ENCODE results near the gene SELL. TPM values are rescaled to one million over a fixed set of nuclear protein-coding genes. Genes with fewer than 3 reads are reported as not detected.
A peak's percentile ranks its signal among the peaks of the same experiment; 100 is the strongest.
"Not testable (repeated sequence)": the region's sequence is repeated elsewhere in the genome, so short reads cannot be mapped to it uniquely, and the experiment has no call there.

Gene SELL
- total RNA-seq (2014; rRNA removed; shearing (Covaris generic)), result 0.27 TPM in 1 of 2 replicates, not detected in the other
- polyA plus RNA-seq (2015; cell fraction: cytosol; rRNA removed), result 0.03 and 0.06 TPM in 2 replicates
- 0.05 TPM in 2 replicates for polyA plus RNA-seq (2015; cell fraction: nucleus; rRNA removed)

DNA sequence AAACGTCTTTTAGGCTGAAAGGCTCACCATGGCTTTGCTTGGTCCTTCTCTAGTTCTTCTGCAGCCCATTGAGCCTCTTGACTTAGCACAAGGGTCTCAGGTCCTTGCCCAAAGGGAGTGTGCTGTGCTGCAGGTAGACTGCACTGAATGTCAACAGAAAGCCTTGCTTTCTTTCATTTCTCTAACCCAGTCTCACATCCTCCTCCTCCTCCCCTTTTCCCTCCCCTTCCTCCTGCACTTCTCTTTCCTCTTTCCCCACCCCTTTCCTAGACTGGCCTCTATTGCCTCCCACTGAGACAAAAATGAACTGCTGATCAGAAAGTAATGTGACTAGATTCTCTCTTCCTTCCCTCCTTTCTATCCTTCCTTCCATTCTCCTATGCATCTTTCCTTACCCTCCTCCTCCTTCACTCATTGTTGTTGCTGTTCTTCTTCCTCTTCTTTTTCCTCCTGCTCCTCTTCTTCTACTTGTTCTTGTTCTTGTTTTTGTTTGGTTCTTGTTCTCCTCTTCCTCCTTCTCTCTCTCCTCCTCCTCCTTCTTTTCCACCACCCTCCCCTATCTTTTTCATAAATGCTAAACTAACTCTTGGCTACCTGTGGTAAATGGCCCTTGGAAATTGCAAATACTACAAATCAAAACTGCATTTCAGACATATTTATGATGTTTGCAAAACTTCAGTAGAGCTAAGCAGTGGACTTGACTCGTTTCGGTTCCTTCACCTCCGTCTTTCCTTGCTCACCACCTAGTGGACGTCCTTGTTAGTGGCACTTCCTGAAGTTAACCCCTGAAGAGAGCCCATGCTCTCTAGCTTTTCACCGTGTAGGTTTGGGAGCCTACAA lies at the start of gene SELL:
Gene SELL, minus strand, starts transcription at position 152 of the 840 bp plus-strand sequence. Its CDS starts 122 bp downstream, at position 30.
- peak; percentile 61 for DNase-seq (ENCODE audit: low read depth)

DNA sequence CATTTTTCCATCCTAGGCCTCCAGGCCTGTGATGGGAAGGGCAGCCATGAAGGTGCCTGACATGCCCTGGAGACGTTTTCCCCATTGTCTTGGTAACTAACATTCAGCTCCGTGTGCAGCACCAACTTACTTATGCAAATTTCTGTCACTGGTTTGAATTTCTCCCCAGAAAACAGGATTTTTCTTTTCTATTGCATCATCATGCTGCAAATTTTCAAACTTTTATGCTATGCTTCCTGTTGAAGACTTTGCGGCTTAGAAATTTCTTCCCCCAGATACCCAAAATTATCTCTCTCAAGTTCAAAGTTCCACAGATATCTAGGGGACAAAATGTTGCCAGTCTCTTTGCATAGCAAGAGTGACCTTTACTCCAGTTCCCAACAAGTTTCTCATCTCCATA lies 47.6 kb upstream of the SELL start:
- no peak for DNase-seq (ENCODE audit: low read depth)

GRCh38 chr1:169753549-169753948 lies 42.1 kb upstream of the SELL start:
- DNase-seq (ENCODE audit: low read depth), result no peak

DNA sequence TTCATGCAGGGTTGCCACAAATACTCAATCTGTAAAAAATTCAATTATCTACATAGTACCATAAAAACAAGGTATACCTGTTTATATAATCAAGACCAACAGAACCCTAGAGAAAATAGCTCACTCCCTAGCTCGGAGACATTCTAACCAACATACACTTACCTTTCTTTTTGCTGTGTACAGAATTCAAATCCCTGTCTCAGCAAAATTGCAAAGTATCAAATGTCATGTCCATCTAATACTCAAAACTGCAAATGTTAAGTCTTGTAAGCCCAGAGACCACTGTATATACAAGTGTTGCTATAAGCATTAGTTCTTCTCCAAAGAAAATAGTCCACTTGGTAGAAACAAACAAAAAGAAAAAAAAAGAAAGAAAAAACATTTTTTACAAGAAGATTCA lies 38.6 kb upstream of the SELL start:
- no peak for DNase-seq (ENCODE audit: low read depth)

DNA sequence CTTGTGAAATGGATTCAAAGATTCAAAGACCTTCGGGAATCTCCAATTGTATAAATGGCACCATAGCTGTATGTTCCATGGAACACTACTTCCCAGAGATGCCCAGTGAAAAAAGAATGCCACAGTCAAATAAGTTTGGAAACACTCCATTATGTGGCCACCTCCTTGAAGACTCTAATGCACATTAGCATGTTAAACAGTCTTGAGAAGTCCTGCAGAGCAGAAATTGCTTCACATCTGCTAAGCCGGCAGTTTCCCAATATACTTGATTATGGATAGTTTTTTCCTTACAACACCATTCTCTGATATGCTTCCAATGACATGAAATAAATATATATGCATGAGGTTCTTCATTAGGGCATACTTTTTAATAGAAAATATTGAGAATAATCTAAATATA lies 35.1 kb upstream of the SELL start:
- no peak for DNase-seq (ENCODE audit: low read depth)

DNA sequence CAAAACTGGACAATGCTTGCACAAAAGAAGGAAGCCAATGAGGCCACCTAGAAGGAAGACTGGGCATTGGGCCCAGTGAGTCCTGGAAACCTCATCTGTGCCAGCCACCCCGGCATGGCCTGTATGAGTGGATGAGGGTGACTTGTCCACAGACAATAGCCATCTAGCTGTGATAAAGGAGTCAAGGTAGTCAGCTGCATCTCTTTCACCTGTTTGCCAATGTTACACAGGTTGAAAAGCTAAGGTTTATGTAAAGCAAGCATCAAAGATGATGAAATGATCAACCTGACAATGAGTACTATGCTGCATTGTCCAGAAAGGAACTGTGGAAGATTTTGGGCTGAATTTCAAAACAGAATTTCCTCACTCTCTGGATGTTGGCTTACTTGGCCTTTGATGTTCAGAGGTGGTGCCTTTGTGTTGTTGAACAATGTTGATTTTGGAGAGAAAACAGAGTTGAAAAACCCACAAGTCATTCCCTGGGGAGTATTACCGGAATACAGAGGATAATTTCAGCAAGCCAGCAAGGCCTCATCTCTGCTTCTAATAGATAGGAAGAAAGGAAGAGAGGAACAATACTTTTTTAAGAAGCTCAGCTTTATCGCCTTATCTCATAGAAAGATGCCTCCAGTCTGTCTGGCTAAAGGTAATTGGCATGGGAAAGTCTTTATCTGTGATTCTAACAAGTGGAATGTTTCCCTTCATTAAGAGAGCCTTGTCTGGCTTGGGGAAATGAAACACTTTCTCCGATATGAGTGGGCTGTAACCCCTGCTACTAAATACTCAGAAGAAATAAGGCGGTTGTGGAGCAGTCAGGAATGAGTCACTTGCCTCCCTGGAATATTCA lies 33.8 kb upstream of the SELL start:
- DNase-seq (ENCODE audit: low read depth), result no peak

GRCh38 chr1:169741666-169742394 lies 30.4 kb upstream of the SELL start:
- DNase-seq (ENCODE audit: low read depth), result peak; percentile 8

DNA sequence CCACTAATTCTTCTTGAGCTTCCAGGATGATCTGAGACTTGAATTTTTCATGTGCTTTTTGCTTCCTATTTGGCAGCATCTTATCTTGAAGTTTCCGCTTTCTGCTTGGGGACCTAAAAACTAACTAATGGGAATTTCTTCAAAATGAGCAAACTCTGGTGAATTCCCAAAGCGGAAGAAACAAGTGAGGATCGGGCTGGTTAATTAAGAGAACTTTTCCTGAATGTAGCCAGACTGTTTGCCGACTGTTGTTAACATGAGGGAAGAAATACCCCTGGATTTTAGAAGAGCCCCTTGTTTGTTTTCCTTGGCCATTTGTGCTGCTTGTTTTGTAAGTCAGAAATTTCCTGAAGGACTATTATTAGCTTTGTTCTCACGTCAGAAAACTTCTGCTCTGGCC lies 28.6 kb upstream of the SELL start:
- DNase-seq (ENCODE audit: low read depth), result no peak

GRCh38 chr1:169733924-169734323 lies 22.5 kb upstream of the SELL start, which contains the start of gene SELE:
SELE (minus strand) TSS chr1:169734079; CDS start chr1:169733612, 467 bp downstream.
- DNase-seq (ENCODE audit: low read depth), result no peak

GRCh38 chr1:169731446-169731845 lies 20.0 kb upstream of the SELL start:
- DNase-seq (ENCODE audit: low read depth), result no peak

GRCh38 chr1:169729991-169730390 lies 18.6 kb upstream of the SELL start:
- DNase-seq (ENCODE audit: low read depth), result no peak

GRCh38 chr1:169727307-169727706 lies 15.9 kb upstream of the SELL start:
- DNase-seq (ENCODE audit: low read depth), result no peak

DNA sequence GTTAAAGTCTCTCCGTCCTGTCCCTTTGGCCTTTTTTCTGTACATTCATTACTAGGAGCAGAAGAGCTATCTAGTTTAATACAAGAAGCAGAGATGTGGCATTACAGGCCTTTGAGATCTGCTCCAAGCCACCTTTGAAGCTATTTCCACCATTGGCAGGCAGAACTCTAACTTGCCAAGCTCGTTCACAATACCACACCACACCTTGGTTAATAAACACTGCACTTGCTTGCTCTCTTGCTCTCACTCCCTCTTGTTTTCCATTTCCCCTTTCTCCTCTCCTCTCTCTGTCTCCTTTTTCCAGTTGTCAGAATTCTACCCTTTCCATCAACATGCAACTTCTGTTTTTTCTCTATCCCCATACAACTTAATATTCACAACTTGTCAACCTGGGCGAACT lies 15.4 kb upstream of the SELL start:
- no peak for DNase-seq (ENCODE audit: low read depth)

- no peak for DNase-seq (ENCODE audit: low read depth)
Measured at GRCh38 chr1:169725930-169726329, 14.5 kb upstream of the SELL start.

DNA sequence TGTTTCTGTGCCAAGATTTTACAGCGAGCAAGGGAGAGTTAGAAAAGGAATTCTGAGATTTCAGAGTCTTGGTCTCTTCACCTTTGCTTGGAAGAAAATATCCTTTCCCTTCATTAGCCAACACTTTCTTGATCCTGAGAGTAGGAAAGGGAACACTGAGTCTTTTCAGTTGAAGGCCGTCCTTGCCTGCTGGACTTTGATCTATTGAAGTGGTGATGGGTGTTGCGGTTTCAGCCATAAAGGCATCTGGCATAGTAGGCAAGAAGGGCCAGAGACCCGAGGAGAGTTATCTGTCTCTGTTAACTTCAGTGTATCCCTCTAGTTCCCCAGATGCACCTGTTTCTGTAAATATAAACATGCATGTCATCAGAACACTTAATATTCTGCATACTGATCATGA lies 12.7 kb upstream of the SELL start:
- DNase-seq (ENCODE audit: low read depth), result no peak

- DNase-seq (ENCODE audit: low read depth), result no peak
Measured at GRCh38 chr1:169723763-169724162, 12.3 kb upstream of the SELL start.

DNA sequence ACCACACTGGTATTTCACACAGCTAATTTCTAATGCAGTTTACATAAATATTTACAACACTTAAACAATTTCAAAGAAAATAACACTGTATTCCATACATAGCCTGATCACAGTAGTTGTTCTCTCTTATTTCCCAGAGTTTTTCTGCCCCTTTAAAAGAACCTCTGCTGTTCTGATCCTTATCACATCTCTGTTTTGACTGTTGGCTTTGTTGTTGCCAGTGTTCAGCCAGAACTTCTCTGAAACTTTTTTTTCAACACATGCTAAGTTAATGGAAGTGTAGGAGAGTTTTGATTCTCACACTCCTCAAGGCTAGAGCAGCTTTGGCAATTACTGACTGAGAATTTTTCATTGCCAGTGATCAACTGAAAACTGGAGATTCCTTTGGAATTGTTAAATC lies 11.4 kb upstream of the SELL start:
- no peak for DNase-seq (ENCODE audit: low read depth)

GRCh38 chr1:169715100-169715499 lies 3.7 kb upstream of the SELL start:
- not testable (repeated sequence) for DNase-seq (ENCODE audit: low read depth)

DNA sequence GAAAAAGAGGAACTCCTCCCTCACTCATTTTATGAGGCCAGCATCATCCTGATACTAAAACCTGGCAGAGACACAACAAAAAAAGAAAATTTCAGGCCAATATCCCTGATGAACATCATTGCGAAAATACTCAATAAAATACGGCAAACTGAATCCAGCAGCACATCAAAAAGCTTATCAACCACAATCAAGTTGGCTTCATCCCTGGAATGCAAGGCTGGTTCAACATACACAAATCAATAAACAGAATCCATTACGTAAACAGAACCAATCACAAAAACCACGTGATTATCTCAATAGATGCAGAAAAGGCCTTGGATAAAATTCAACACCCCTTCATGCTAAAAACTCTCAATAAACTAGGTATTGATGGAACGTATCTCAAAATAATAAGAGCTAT lies 1.7 kb upstream of the SELL start:
- not testable (repeated sequence) for DNase-seq (ENCODE audit: low read depth)

GRCh38 chr1:169712309-169712631 lies 850 bp upstream of the SELL start:
- DNase-seq (ENCODE audit: low read depth), result no peak

DNA sequence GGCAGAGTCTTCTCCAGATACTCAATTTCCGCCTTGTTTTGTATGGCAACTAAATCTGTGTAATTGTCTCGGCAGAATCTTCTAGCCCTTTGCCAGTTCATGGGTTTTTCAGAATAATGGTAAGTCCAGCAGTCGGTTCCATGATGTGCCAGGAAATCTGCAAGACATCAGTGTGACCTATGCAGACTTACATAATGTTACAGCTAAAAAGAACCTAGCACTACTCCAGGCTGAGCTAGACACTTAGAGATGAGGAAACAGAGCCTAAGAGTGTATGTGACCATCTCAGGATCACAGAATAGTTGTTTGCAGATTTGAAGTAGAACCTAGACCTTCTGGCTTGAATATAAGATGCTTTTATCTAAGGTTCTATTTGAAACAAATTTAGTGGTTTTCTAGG lies 2.8 kb downstream of the SELL start:
- no peak for DNase-seq (ENCODE audit: low read depth)
